ENCODE data around the gene TTC16.
A peak's percentile ranks its signal among the peaks of the same experiment; 100 is the strongest.

Gene TTC16

GRCh38 chr9:127720031-127720864 lies 4.4 kb downstream of the TTC16 start:
- DNase-seq (ENCODE audit: low read depth in 2 of 2): no peak

- no peak for DNase-seq (ENCODE audit: low read depth in 2 of 2)
These were observed 5.0 kb downstream of the TTC16 start for GRCh38 chr9:127720865-127721227.

GRCh38 chr9:127721391-127721821 lies 5.5 kb downstream of the TTC16 start:
- DNase-seq (ENCODE audit: low read depth in 2 of 2): no peak

GRCh38 chr9:127722055-127722745 lies 6.3 kb downstream of the TTC16 start:
- no peak for DNase-seq (ENCODE audit: low read depth in 2 of 2)

GRCh38 chr9:127723013-127723412 lies 7.1 kb downstream of the TTC16 start:
- no peak for DNase-seq (ENCODE audit: low read depth in 2 of 2)

GRCh38 chr9:127723444-127723843 lies 7.6 kb downstream of the TTC16 start:
- DNase-seq (ENCODE audit: low read depth in 2 of 2): no peak

- DNase-seq (ENCODE audit: low read depth in 2 of 2): no peak
These were observed 8.1 kb downstream of the TTC16 start for GRCh38 chr9:127724012-127724411.

GRCh38 chr9:127726871-127727270 lies 11.0 kb downstream of the TTC16 start:
- DNase-seq (ENCODE audit: low read depth in 2 of 2): no peak

- no peak for DNase-seq (ENCODE audit: low read depth in 2 of 2)
These were observed 12.9 kb downstream of the TTC16 start for GRCh38 chr9:127728808-127729207.

GRCh38 chr9:127729522-127730256 lies 13.8 kb downstream of the TTC16 start:
- no peak for DNase-seq (ENCODE audit: low read depth in 2 of 2)

- DNase-seq (ENCODE audit: low read depth in 2 of 2): no peak
These were observed 14.4 kb downstream of the TTC16 start for GRCh38 chr9:127730262-127730661.

- DNase-seq (ENCODE audit: low read depth in 2 of 2): no peak
These were observed 15.0 kb downstream of the TTC16 start for GRCh38 chr9:127730799-127731410.

- no peak for DNase-seq (ENCODE audit: low read depth in 2 of 2)
These were observed 16.1 kb downstream of the TTC16 start for GRCh38 chr9:127731938-127732337.

GRCh38 chr9:127732444-127732843 lies 16.6 kb downstream of the TTC16 start:
- DNase-seq (ENCODE audit: low read depth in 2 of 2): no peak

GRCh38 chr9:127733614-127734013 lies 17.7 kb downstream of the TTC16 start:
- no peak for DNase-seq (ENCODE audit: low read depth in 2 of 2)

- DNase-seq (ENCODE audit: low read depth in 2 of 2): no peak
These were observed 18.4 kb downstream of the TTC16 start for GRCh38 chr9:127734247-127734746.

- peak; percentile 94 to 95 for DNase-seq (ENCODE audit: low read depth in 2 of 2)
These were observed 19.1 kb downstream of the TTC16 start, which contains the start of gene TOR2A for GRCh38 chr9:127734747-127735529. TOR2A (minus strand) TSS chr9:127735294; CDS start chr9:127735270, 24 bp downstream.

- no peak for DNase-seq (ENCODE audit: low read depth in 2 of 2)
These were observed 19.8 kb downstream of the TTC16 start for GRCh38 chr9:127735530-127736185.

- DNase-seq (ENCODE audit: low read depth in 2 of 2): no peak
These were observed 22.8 kb downstream of the TTC16 start for GRCh38 chr9:127738666-127739065.

- DNase-seq (ENCODE audit: low read depth in 2 of 2): no peak
These were observed 23.9 kb downstream of the TTC16 start for GRCh38 chr9:127739614-127740330.
